ENCODE data around the gene JUN.
A peak's percentile ranks its signal among the peaks of the same experiment; 100 is the strongest.

Gene JUN
- long read RNA-seq, donor 1, transcript JUN-201 (1 exons, 3,540 nt): major isoform, 157 of 157 reads
- long read RNA-seq, donor 1, partial matches to known transcripts: 0 of 157 reads
- long read RNA-seq, donor 1, other reads (novel, unspliced or antisense): 0 of 157 reads
- long read RNA-seq, donor 2, transcript JUN-201 (1 exons, 3,540 nt): major isoform, 184 of 184 reads
- long read RNA-seq, donor 2, partial matches to known transcripts: 0 of 184 reads
- long read RNA-seq, donor 2, other reads (novel, unspliced or antisense): 0 of 184 reads
- long read RNA-seq, donor 3, transcript JUN-201 (1 exons, 3,540 nt): major isoform, 116 of 116 reads
- long read RNA-seq, donor 3, partial matches to known transcripts: 0 of 116 reads
- long read RNA-seq, donor 3, other reads (novel, unspliced or antisense): 0 of 116 reads
- long read RNA-seq, donor 4, transcript JUN-201 (1 exons, 3,540 nt): major isoform, 216 of 216 reads
- long read RNA-seq, donor 4, partial matches to known transcripts: 0 of 216 reads
- long read RNA-seq, donor 4, other reads (novel, unspliced or antisense): 0 of 216 reads
- long read RNA-seq, donor 5, transcript JUN-201 (1 exons, 3,540 nt): major isoform, 366 of 366 reads
- long read RNA-seq, donor 5, partial matches to known transcripts: 0 of 366 reads
- long read RNA-seq, donor 5, other reads (novel, unspliced or antisense): 0 of 366 reads
- long read RNA-seq, donor 6, transcript JUN-201 (1 exons, 3,540 nt): major isoform, 725 of 725 reads
- long read RNA-seq, donor 6, partial matches to known transcripts: 0 of 725 reads
- long read RNA-seq, donor 6, other reads (novel, unspliced or antisense): 0 of 725 reads
- long read RNA-seq, donor 7, transcript JUN-201 (1 exons, 3,540 nt): major isoform, 381 of 381 reads
- long read RNA-seq, donor 7, partial matches to known transcripts: 0 of 381 reads
- long read RNA-seq, donor 7, other reads (novel, unspliced or antisense): 0 of 381 reads
- long read RNA-seq, donor 8, transcript JUN-201 (1 exons, 3,540 nt): major isoform, 209 of 209 reads
- long read RNA-seq, donor 8, partial matches to known transcripts: 0 of 209 reads
- long read RNA-seq, donor 8, other reads (novel, unspliced or antisense): 0 of 209 reads

DNA sequence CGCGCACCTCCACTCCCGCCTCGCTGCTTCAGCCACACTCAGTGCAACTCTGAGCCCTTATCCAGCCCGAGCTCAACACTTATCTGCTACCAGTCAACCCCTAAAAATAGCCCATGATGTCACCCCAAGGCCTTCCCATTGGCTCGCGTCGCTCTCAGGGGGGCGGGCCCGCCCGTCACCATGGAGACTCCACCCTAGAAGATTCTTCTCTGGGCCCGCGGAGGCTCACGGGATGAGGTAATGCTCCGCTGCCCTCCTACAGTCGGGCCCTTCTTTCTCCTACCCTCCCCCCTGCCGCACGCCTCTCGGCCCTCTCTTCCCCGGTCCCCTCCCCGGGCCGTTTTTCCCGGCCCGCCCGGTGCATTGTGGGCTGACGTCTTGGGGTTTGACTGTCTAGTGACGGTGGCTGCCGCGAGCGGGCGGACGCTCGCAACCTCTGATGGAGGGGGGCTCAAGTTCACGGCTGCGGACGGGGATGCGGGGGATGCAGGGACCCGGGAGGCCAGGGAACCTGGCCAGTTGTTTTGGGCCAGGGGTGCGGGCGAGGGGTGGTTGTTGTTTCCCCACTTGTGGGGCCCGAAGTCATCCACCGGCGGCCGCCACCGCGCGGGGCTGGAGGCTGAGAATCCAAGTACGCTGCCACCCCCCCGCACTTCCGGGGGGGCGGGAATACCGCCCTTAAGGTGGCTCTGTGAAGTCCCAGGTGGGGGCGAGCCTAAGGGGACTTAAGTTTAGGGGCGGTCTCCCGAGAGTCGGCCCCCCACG is at the start of gene JUN:
Gene JUN (minus strand): TSS at position 55 of the 765 bp plus-strand sequence. CDS start 977 bp downstream, outside the sequence.
- DNase-seq: peak; percentile 97

DNA sequence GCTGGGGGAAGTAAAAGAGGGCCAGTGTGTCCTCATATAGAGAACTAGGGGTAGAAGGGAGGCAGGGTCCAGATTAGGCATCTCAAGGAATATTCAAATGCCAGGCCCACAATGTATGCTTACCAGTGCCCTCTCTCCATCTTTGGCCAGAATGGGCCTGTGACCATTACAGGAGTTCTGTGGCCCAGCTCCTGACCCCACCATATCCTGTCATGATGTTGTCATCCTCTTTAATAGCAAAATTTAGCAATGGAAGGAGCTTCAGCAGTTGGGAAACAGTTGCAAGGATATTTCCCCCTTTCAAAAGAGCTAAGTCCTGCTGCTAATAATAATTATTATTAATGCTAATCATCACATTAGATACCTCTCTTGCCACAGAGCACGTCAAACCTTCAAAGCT is 49.3 kb upstream of the JUN start:
- DNase-seq: no peak

DNA sequence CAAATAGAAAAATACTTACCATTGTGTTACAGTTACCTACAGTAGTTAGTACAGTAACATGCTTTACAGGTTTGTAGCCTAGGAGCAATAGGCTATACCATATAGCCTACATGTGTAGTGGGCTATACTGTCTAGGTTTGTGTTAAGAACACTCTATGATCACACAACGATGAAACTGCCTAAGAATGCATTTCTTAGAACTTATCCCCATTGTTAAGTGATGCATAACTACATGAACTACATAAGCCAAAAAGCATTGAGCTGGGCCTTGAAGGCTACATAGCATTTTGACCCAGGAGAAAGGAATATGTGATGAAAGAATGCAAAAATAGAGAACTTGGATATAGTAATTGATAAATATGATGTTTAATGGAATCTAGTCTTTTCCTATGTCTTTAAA is 46.4 kb upstream of the JUN start:
- no peak for DNase-seq

DNA sequence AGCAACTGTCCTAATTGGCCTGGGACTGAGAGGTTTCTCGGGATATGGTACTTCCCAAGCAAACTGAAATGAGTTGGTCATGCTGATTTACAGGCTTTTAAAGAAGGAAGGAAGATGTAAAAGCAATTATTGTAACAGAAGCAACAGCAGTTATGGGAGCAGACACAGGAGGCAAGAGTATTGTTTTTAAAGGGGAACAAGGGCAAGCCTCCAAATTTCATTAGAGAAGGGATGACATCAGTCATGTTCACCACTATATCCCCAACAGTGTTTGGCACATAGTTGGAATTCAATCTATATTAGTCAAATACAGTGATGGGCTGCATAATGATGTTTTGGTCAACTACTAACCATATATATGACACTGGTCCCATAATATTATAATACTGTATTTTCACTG is 46.0 kb upstream of the JUN start:
- no peak for DNase-seq

DNA sequence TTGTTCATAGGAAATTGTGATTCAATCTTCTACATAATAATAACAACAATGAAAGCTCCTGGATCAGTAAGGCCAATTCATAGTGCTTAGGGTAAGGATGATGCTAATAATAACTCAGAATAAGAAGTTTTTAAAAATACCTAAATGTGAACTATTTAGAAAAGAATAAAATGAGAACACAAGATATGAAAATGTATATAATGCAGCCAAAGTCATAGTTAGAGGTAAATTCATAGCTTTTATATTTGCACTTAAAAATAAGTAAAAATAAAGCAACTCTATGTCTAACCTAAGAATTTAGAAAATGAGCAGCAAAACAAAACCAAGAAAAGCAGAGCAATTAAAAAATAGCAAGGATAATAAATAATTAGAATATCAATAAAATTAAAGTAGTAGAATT is 43.5 kb upstream of the JUN start:
- DNase-seq: no peak

DNA sequence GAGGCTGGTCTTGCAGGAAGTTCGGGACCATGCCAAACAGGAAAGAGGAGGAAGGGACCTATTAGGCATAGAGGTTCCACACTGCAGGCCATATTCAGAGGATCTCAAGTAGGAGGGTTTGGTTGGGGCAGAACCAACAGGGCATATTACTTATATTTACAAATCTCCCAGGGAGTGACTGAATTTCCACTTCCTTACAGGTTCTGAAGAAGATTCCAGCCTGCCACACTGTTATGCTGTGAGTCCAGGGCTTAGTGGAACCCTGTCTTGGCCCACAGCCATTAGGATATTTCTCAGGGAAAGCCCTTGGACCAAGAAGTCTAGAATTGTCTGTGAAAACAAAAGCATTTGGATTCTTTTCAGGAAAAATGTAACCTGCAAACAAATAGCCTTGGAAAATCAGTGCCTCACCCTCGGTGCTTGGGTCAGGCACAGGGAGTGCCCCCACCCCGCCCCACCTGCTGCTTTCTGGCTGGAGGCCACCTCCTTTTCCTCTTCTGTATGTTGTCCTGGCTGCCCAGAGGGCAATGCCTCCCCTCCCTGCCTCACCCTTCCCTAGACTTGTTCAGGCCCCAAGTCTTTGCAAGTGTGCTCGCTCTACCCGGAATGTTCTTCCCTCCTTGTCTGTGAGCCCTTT is 41.0 kb upstream of the JUN start:
- no peak for DNase-seq

DNA sequence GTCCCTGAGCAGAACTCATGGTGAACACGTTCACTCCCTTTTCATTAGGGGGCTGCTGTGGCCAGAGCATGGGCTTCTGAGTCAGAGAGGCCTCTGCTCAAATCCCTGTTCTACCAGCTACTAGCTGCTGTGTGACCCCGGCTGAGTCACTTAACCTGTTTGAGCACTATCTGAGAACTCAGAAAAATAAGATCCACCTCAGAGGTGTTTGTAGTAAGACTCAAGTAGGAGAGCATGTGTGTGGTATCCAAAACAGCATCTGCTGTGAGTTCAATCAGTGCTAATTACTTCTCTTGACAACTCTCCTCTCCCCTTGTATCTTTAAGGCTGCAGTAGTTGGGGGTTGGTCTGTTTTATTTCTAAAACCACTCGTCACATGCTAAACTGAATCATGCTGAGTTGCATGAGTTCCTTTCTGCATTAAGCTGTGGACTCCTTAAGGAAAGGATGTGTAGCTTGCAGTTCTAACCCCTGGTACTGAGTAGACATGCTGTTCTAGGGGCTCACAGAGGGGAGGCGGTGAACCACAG is 39.7 kb upstream of the JUN start:
- no peak for DNase-seq

DNA sequence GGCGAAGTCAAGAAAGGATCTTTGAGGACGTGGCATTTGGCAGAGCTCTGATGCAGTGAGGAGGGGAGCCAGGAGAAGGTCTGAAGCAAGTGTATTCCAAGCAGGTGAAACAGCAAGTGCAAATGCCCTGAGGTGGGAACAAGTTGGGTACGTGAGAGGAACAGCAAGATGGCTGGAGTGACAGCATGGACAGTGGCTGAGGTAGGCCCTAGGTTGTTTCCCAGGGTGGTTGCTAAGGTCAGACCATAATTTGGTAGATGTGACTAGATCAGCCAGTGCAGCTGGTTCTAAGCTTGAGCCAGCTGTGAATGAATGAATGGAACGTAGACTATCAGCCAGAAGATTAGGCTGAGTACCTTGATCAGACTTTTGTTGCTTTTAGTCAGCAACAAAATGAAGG is 37.5 kb upstream of the JUN start:
- no peak for DNase-seq

DNA sequence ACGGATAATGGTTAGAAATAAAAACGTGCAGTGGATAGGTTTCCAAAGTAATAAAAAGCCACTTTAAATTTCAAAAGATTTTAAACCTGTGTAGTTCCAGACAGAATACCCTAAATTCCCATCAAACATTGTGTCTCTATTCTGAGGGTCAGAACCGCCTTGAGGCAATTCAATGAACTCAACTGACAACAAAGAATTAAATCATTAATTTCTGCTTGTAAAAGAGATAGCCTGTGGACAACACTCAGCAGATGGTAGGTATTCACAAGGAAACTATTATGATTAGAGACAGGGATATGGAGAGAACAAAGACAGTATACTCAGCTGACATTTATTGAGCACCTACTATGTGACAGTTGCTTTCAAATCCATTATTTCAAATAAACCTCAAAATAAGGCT is 35.1 kb upstream of the JUN start:
- DNase-seq: no peak

DNA sequence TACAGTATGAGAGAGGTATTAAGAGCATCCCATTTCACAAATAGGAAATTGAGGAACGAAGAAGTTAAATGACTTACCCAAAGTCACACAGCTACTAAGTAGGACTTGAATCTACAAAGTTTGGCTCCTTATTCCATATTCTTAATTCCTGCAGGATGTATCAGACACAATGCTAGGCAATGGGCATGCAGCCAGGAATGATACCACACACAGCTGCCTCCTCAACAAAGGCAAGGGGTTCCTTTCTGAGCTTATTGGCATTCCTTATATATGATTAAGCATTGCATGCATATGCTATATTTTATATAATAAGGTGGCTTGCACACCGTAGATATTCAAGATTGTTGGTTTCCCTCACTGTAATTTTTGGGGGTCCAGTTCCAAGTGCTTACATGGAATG is 34.2 kb upstream of the JUN start:
- DNase-seq: no peak

DNA sequence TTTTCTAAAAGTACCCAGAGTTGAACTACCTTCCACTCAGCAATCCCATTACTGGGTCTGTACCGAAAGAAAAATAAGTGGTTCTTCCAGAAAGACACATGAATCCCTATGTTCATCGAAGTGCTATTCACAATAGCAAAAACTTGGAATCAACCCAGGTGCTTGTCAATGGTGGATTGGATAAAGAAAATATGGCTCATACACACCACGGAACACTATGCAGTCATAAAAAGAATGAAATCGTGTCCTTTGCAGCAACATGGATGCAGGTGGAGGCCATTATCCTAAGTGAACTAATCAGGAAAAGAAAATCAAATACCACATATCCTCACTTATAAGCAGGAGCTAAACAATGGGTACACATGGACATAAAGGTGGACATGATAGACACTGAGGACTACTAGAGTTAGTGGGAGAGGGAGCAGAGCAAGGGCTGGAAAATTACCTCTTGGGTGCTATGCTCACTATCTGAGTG is 32.9 kb upstream of the JUN start:
- DNase-seq: no peak

DNA sequence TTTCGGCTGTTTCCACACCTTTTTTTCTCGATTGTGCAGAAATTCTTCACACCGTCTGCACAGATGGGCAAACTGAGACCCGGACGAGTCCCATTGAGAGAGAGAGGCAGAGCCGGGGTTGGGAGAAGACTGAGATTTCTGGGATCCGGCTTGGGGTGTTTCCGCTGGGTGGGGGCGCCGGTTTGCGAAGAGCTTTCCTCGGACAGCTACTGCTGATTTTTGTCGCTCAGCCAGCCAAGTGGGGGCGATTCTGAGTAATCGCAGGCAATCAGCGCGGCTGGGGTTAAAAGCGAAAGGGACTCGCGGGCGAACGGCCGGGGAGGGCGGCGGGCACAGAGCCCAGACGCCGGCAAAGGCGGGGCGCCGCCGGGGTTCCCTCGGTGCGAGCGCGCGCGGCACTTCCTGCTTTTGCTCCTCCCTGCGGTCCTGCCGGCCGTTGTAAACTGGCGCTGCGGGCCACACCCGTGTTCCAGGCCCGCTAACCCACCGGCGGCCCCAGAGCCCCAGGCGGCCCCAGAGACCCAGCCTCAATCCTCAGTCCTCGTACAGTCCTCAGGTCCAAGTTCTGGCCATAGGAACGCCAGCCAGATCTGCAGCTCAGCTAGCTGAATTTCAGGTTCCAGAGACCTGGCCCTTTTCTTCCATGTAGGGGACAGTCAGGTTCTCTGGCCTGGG is 32.4 kb upstream of the JUN start:
- DNase-seq: peak; percentile 86

DNA sequence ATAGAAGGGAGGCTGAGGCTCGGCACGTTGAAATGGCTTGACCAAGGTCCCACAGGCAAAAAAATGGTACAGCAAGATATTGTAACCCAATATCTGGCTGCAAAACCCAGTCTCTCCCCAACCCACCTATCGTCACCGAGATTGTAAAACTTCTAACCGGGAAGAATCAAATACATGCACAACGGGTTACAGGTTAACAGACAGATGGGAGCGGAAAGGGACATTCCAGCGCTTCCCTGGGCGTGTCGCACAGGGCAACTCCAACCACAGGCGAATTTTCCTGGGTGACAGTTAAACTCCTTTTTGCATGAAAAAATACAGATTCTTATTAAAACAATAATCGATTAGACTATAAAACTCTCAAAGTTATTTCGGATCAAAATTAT is 31.8 kb upstream of the JUN start:
- no peak for DNase-seq

DNA sequence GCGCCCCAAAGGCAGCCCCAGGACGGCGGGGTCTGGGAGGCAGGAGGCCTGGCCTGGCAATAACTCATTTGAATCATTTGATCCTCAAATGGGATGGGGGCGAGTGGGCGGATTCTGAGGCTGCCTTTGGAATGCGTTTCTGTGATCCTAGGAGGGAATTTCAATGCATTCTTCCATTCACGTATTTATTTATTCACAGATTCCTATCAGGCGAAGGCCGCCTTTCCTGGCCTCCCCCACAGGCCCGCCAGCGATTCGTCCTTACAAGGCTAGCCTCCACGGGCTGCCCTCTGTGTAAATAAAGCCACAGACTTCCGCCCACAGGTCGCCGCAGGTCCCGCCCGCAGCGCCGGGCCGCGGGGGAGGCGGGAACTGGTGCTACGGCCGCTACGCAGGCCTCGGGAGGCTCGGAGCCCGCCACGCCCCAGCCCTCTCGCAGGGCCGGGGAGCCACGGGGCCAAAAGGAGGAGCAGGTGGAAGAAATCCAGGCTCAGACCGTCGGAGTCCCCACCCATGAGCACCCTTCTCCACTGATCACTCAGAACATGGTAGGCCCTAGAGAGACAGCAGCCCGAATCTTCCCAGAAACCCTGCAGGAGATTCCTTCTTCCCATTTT is 31.3 kb upstream of the JUN start:
- DNase-seq: peak; percentile 83

DNA sequence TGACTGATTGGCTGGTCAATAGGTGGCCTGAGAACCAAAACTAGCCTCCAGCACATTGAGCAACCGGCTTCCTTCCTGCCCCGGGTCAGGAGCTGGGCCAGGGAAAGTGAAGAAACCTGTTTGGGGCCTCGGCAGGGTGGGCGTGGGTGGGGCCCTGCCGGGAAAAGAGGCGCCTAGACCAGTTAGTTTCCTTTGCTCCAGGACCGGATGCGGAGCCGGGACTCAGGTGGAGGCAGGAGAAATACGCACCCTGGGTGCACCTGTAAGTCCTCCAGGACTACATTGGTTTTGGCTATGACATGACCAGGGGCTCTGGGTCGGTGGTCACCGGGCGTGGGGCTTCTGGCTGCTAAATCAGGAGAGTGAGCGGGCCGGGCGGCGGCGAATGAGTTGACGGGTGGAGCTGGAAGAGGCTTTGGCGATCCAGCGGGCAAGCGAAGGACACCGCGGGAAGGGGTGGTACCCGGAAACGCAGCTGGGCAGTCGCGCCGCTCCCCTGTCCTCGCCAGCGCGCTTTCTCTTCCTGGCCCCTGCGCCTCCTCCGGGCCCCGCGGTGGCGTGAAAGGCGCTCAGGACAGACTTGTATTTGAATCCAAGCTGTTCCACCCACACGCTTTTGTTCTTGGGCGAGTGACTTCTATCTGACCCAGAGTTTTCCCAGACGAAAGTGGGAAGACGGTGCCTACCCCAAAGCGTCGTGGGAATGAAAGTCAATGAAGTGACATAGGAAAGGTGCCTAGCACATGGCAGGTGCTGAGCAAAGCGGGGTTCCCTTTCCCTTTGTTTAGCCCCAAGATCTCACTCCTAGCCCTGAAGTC is 30.6 kb upstream of the JUN start:
- peak; percentile 76 for DNase-seq

DNA sequence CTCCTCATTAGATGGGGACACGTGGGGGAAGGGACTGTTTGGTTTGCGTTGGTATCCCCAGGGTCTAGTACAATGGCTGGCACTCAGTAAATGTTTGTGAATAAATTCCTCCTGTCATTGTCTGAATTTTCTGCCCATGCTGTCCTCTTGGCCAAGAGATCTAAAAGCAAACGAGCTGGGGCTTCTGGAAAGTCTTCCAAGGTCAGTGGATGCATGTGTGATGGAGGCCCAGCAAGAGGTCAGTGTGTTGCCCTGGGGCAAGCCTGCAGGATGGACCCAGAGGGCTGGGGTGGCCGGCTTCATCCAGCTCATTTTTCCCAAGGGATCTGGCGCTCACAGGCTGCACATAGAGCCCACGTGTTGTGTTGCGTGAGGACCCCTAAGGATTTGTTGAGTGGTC is 30.0 kb upstream of the JUN start:
- DNase-seq: peak; percentile 32

DNA sequence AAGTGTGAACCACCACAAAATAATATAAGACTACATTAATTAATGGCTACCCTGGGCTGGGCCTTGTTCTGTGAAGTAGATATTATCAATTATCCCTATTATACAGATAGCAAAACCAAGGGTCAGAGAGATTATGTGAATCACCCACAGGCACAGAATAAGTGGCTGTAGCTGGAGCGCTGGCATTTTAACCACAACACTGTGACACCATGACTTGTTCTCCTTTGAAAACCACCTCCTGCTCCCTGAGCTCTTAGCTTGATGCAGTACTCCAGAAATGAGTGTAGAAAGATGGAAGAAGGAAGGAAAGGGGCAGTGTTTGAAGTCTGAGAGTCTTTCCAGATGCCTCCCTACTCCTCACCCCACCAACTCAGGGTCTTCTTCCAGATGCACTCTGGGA is 29.5 kb upstream of the JUN start:
- DNase-seq: no peak

DNA sequence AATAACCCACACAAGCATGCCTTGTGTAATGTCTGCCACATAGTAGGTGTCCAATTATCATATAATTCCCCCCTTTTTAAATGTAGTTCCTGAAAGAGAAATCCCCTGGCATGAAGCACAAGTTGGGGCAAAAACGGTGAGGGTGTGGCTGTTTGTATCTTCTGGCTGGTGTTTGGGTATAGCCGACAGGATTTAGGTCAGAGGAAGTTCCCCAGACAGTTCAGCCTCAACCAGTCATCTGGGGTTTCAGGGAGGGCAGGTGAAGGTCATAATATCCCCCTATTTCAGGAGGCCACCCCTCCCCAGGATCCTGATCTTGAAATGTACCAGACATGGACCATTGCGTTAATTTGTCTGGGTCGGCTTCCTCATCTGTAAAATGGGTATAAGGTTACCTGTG is 29.1 kb upstream of the JUN start:
- no peak for DNase-seq

DNA sequence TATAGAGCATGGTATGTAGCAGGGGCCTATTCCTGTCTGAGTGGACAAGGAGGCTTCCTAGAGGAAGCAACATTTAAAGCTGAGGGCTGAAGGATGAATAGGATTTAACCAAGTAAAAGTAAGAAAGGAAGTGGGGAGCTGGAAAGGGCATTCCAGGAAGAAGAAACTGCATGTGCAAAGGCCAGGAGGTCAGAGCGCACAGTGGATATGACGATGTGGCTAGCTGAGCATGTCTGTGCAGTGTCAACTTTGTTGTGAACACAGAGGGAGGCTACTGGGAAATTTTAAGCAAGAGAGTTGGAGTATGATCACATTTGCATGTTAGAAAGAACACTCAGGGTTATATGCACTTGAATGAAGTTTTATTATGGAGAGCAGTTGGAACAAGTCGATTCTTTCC is 28.6 kb upstream of the JUN start:
- DNase-seq: no peak

All from right kidney (tissue), 9 donors.